ENCODE data around the gene MDP1.
A peak's percentile ranks its signal among the peaks of the same experiment; 100 is the strongest.

The MDP1 gene

GRCh38 chr14:24192933-24193332, 22.9 kb downstream of the MDP1 start:
- no peak overlapping the region for H3K27ac ChIP-seq
- no peak for TF ChIP-seq CTCF (conservative IDR thresholded peaks at IDR 0.05)

- TF ChIP-seq CTCF (conservative IDR thresholded peaks at IDR 0.05), result no peak
- H3K27ac ChIP-seq, result no peak overlapping the region
Measured at GRCh38 chr14:24190416-24190815, 25.4 kb downstream of the MDP1 start.

- peak overlapping the region; percentile 90 for H3K27ac ChIP-seq
- no peak for TF ChIP-seq CTCF (conservative IDR thresholded peaks at IDR 0.05)
Measured at GRCh38 chr14:24189460-24189859, 26.4 kb downstream of the MDP1 start.

- TF ChIP-seq CTCF (conservative IDR thresholded peaks at IDR 0.05), result no peak
- H3K27ac ChIP-seq, result peak overlapping the region; percentile 90
Measured at GRCh38 chr14:24189059-24189375, 26.8 kb downstream of the MDP1 start.

- TF ChIP-seq CTCF (conservative IDR thresholded peaks at IDR 0.05), result no peak
- H3K27ac ChIP-seq, result peak within 1 kb of the TSS; percentile 90
Measured at GRCh38 chr14:24188251-24189058, 27.4 kb downstream of the MDP1 start, which contains the start of gene IPO4. TSS of gene IPO4 (minus strand) at chr14:24188816. CDS start at chr14:24188787, 29 bp downstream.

- no peak for TF ChIP-seq CTCF (conservative IDR thresholded peaks at IDR 0.05)
- peak overlapping the region; percentile 90 for H3K27ac ChIP-seq
Measured at GRCh38 chr14:24187539-24187915, 28.3 kb downstream of the MDP1 start.

GRCh38 chr14:24186831-24187538, 28.9 kb downstream of the MDP1 start:
- TF ChIP-seq CTCF (conservative IDR thresholded peaks at IDR 0.05), result no peak
- H3K27ac ChIP-seq, result peak overlapping the region; percentile 90
